C4-2B (cell line): ENCODE data around the gene ZNF492.

Source experiments
- CTCF ChIP-seq: fragments of 450-650 bp; conservative IDR thresholded peaks from 2 replicates; pipeline ENCODE4 v1.5.1; 2017; ENCODE audit warnings: mild to moderate bottlenecking
- ZFX ChIP-seq: fragments of 450-650 bp; IDR thresholded peaks from 2 replicates; pipeline ENCODE4 v1.6.1; 2017

- TF ChIP-seq CTCF (no peak), ZFX (no peak)
Observed at GRCh38 chr19:22609630-22610029, 24.5 kb upstream of the ZNF492 start.
